Mucosa of stomach (tissue), 1 donor: Measurements from ENCODE around the gene ATAD3A.
"Not testable (repeated sequence)": the region's sequence is repeated elsewhere in the genome, so short reads cannot be mapped to it uniquely, and the experiment has no call there.

Experiments
- H3K27me3 ChIP-seq: one replicate; pipeline ENCODE4 v1.7.0; 2013; ENCODE audit warnings: mild to moderate bottlenecking, low read length; ENCODE audit not compliant: control insufficient read depth, insufficient read depth
- H3K36me3 ChIP-seq: one replicate; pipeline ENCODE4 v1.7.0; 2013; ENCODE audit warnings: low read length; ENCODE audit not compliant: control insufficient read depth, insufficient read depth
- H3K4me1 ChIP-seq: one replicate; pipeline ENCODE4 v1.7.0; 2013; ENCODE audit warnings: mild to moderate bottlenecking, low read length; ENCODE audit not compliant: control insufficient read depth, insufficient read depth
- H3K4me3 ChIP-seq: one replicate; pipeline ENCODE4 v1.7.0; 2013; ENCODE audit warnings: low read length
- H3K9ac ChIP-seq: one replicate; pipeline ENCODE4 v1.7.0; 2013; ENCODE audit warnings: mild to moderate bottlenecking, low read length, moderate library complexity
- H3K9me3 ChIP-seq: one replicate; pipeline ENCODE4 v1.7.0; 2013; ENCODE audit warnings: mild to moderate bottlenecking, low read length, moderate library complexity; ENCODE audit not compliant: control insufficient read depth
- donor health status: Pancreatic carcinoma.

ATAD3A gene

DNA sequence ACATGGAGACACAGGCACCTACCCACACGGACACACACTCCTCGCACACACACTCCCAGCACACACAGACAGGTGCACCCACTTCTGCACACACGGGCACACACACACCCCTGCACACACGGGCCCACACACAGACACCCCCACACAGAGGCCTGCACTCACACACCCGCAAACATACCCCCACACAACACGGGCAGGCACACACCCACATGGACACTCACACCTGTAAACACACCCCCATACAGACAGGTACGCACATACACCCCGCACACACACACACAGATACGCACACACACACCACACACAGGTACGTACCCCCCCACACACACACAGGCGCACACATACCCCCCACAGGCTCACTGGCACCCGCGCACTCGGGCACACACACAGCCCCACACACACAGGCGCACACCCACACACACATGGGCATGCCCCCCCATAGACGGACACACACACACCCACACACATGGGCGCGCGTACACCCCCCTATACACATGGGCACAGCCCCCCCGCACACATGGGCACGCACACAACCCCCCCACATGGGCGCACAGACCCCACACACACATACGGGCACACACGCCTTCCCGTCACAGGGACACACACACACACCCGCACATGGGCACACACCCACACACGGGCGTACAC lies 6.1 kb downstream of the ATAD3A start:
- H3K4me3 ChIP-seq, result no peak overlapping the region
- H3K9me3 ChIP-seq, result no peaks in the 10 kb centered on the region
- no peaks in the 10 kb centered on the region for H3K36me3 ChIP-seq
- H3K4me1 ChIP-seq, result no peaks in the 10 kb centered on the region
- no peak overlapping the region for H3K9ac ChIP-seq
- no peaks in the 10 kb centered on the region for H3K27me3 ChIP-seq

DNA sequence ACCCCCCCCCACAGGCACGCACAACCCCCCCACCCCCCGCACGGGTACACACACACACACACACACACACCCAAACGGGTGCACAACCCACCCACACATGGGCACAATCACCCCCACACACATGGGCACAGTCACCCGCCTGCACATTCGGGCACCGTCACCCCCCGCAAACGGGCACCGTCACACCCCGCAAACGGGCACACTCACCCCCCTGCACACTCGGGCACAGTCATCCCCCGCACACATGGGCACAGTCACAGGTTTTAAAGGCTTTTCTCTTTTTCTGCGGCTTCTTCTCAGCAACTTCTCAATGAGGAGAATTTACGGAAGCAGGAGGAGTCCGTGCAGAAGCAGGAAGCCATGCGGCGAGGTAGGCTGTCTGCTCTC lies 6.7 kb downstream of the ATAD3A start:
- H3K9ac ChIP-seq, H3K4me3 ChIP-seq, H3K27me3 ChIP-seq, H3K4me1 ChIP-seq, H3K36me3 ChIP-seq, H3K9me3 ChIP-seq: not testable (repeated sequence)

- not testable (repeated sequence) for H3K9me3 ChIP-seq, H3K4me3 ChIP-seq, H3K4me1 ChIP-seq, H3K27me3 ChIP-seq, H3K36me3 ChIP-seq, H3K9ac ChIP-seq
Measured at GRCh38 chr1:1519805-1520505, 8.0 kb downstream of the ATAD3A start.

DNA sequence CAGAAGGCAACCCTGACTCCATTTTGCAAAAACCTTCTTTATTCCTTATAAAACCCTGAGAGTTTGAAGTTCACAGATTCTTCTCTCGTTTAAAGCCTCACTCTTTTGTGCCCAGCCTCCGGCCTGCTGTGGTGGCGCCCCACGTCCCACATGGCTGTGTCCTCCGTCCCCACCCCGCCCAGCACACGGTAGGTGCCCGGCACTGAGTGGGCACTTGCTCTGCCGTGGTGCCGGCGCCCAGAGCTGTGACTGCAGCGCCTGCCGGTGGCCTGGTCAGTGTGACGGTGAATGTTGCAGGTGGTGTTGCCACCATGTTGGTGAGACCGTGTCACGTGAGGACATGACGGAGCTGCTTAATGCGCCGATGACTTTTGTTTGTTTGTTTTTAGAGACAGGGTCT lies 9.4 kb downstream of the ATAD3A start:
- no peaks in the 10 kb centered on the region for H3K27me3 ChIP-seq
- no peaks in the 10 kb centered on the region for H3K4me1 ChIP-seq
- H3K9ac ChIP-seq, result no peak overlapping the region
- no peaks in the 10 kb centered on the region for H3K36me3 ChIP-seq
- no peak overlapping the region for H3K4me3 ChIP-seq
- H3K9me3 ChIP-seq, result no peaks in the 10 kb centered on the region

DNA sequence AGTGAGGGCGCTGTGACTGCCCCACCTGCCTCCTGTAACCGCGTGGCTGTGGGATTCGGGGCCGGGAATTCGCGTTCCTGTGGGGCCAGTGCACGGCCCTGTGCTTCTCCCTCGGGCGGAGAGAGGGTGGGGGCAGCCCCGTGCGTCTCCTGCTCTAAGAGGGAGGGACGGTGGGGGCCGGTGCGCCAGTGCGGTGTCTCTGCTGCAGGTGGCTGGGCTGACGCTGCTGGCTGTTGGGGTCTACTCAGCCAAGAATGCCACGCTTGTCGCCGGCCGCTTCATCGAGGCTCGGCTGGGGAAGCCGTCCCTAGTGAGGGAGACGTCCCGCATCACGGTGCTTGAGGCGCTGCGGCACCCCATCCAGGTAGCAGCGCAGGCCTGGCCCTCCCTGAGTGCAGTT lies 10.6 kb downstream of the ATAD3A start:
- H3K36me3 ChIP-seq, H3K9me3 ChIP-seq, H3K4me3 ChIP-seq, H3K9ac ChIP-seq, H3K4me1 ChIP-seq, H3K27me3 ChIP-seq: not testable (repeated sequence)

- not testable (repeated sequence) for H3K9me3 ChIP-seq, H3K27me3 ChIP-seq, H3K4me1 ChIP-seq, H3K36me3 ChIP-seq, H3K9ac ChIP-seq, H3K4me3 ChIP-seq
Measured at GRCh38 chr1:1523226-1523625, 11.3 kb downstream of the ATAD3A start.

DNA sequence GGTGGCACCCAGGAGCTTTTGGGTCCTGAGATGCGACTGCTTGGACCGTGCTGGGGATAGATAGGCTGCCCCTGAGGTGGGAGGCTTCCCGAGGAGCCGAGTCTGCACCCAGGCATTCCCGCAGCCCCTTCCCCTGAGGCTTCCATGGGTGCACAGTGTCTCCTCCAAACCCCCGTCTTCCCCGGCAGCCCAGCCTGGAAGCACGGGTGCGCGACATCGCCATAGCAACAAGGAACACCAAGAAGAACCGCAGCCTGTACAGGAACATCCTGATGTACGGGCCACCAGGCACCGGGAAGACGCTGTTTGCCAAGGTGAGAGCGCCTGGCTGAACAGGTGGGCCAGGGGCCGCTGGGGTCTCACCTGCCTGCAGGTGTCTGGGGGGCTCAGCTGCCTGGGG lies 11.7 kb downstream of the ATAD3A start:
- not testable (repeated sequence) for H3K27me3 ChIP-seq, H3K9me3 ChIP-seq, H3K9ac ChIP-seq, H3K4me3 ChIP-seq, H3K4me1 ChIP-seq, H3K36me3 ChIP-seq

GRCh38 chr1:1524750-1525383 lies 12.9 kb downstream of the ATAD3A start:
- H3K27me3 ChIP-seq, H3K36me3 ChIP-seq, H3K9ac ChIP-seq, H3K4me1 ChIP-seq, H3K4me3 ChIP-seq, H3K9me3 ChIP-seq: not testable (repeated sequence)

GRCh38 chr1:1526476-1526875 lies 14.5 kb downstream of the ATAD3A start:
- not testable (repeated sequence) for H3K9ac ChIP-seq, H3K4me3 ChIP-seq, H3K36me3 ChIP-seq, H3K4me1 ChIP-seq, H3K27me3 ChIP-seq, H3K9me3 ChIP-seq

- Histone ChIP-seq H3K9me3 (no peaks in the 10 kb centered on the region), H3K9ac (no peak overlapping the region), H3K4me3 (no peak overlapping the region), H3K27me3 (no peaks in the 10 kb centered on the region), H3K36me3 (no peaks in the 10 kb centered on the region), H3K4me1 (no peaks in the 10 kb centered on the region)
Measured at GRCh38 chr1:1527092-1527816, 15.3 kb downstream of the ATAD3A start.

DNA sequence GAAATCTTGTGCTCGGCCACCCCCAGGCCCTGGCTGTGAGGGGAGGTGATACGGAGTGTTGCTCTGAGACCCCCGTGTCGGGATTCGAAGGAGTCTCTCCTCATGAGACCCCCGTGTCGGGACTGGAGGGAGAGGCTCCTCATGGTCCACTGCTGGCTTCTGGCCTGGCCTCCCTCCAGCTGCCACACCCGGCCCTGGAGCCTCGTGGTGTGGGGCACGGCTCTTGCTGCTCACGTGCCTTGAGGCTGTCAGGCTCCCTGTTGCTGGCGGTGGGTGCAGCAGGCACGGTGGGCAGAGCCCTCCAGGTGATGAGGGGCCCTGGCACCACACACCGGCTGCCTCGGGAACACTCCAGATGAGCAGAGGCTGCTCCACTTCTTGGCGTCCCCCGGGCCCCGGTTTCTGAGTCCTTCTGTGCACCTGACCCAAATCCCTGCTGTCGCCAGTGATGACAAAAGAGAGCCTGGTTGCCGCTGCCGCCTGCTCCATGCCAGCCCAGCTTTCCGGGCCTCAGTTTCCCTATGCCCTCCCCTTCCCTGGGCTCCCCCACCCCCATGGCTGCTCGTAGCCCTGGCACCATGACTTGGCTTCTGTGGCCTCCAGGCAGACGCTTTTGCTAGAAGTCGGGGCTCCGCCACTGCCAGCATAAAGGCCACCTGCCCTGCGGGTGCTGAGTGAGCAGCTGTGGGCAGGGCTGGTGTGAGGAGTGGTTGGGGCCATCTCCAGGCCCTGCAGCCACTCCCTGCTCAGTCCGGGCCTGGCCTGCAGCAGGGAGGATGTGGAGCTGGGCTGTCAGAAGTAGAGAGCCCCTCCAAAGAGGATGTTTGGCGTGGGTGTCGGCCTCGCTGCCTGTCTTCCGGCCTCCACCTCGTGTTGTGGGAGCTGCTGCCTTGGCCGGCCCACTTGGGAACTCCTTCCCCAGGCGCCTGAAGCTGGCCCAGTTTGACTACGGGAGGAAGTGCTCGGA lies 16.6 kb downstream of the ATAD3A start:
- Histone ChIP-seq H3K9ac (no peak overlapping the region), H3K4me1 (no peaks in the 10 kb centered on the region), H3K4me3 (no peak overlapping the region), H3K36me3 (no peaks in the 10 kb centered on the region), H3K9me3 (no peaks in the 10 kb centered on the region), H3K27me3 (no peaks in the 10 kb centered on the region)
